Measurements from ENCODE around the gene ACE. TPM values are rescaled to one million over a fixed set of nuclear protein-coding genes. Genes with fewer than 3 reads are reported as not detected.
A peak's percentile ranks its signal among the peaks of the same experiment; 100 is the strongest.
"Not testable (repeated sequence)": the region's sequence is repeated elsewhere in the genome, so short reads cannot be mapped to it uniquely, and the experiment has no call there.

The ACE gene
- total and polyA plus RNA-seq, 4 donors: 6.3 to 15.4 (median 11.3) TPM

DNA sequence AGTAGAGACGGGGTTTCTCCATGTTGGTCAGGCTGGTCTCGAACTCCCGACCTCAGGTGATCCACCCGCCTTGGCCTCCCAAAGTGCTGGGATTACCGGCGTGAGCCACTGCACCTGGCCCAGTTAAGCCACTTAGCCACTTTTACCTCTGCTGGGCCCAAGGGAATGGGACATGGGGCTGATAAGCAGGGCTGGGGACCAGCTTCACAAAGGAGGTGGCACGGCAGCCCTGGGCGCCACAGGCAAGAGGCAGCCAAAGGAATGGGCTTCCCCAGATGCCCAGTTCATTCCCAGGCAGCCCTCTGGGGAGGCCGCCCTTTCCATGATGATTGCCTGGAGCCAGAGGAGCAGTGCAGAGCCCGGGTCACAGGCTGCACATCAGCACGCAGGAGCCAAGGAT lies 25.7 kb upstream of the ACE start:
- Histone ChIP-seq H3K9me3 (ENCODE audit: control insufficient read depth, insufficient read depth, low read length) (no peaks in the 10 kb centered on the region), H3K27me3 (ENCODE audit: control insufficient read depth, insufficient read depth, low read length) (no peaks in the 10 kb centered on the region)

DNA sequence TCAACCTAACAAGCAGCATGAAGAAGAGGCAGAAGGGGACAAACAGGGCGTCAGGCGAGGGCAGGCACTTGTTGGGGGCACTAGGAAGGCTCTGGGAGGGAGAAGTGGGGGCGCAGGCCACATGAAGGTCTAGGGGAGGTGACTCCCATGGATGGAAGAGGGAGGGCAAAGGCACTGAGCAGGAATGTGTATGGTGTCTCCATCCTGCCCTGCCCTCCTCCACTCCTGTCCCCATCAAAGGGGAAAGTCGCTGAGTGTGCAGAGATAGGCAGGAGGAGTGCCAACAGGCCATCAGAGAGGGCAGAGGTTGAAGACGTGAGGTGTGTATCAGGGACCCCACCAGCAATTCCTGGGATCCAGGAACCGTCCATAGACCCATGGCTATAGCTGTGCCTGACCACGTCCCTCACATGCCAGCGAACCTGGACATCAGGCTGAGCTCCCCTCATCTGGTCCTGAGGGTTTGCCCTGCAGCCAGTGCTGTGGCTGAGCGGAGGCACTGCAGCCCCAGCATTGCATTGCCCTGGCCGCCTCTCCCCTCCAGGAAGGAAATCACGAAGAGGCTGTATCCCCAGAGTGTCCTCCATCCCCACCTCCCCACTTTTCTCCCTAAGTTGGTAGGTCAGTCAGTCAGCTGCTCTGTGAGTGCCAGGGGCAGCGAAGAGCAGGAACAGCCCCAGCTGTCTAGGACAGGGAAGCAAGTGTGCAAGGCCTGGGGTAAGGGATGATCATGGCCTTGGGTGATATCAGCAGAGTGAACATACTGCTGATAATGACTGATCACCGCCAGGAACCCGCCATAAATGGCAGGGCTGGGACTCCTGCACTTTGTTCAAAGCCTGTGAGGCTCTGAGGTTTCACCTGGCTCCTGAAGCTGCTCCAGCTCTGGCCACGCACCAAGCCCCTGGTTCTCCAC lies 24.6 kb upstream of the ACE start:
- H3K27ac ChIP-seq (ENCODE audit: low read depth, low read length): no peak overlapping the region
- no peak overlapping the region for H3K4me3 ChIP-seq (ENCODE audit: low read depth, low read length)
- 85% methylated on average over 11 of the region's 15 CpGs for WGBS (ENCODE audit: insufficient coverage)
- H3K36me3 ChIP-seq (ENCODE audit: control insufficient read depth, insufficient read depth, low read length): no peaks in the 10 kb centered on the region
- H3K27me3 ChIP-seq (ENCODE audit: control insufficient read depth, insufficient read depth, low read length): no peaks in the 10 kb centered on the region
- H3K4me1 ChIP-seq (ENCODE audit: control insufficient read depth, insufficient read depth, low read length): peaks cover 13% of the 10 kb centered on the region
- DNase-seq (ENCODE audit: low read depth in 4 of 6, low spot score in 6 of 6): no peak
- no peaks in the 10 kb centered on the region for H3K9me3 ChIP-seq (ENCODE audit: control insufficient read depth, insufficient read depth, low read length)

More for the DNA sequence above, 25.7 kb upstream of the ACE start:
- Histone ChIP-seq H3K36me3 (ENCODE audit: control insufficient read depth, insufficient read depth, low read length) (no peaks in the 10 kb centered on the region), H3K4me1 (ENCODE audit: control insufficient read depth, insufficient read depth, low read length) (peaks cover 22% of the 10 kb centered on the region), H3K27ac (ENCODE audit: low read depth, low read length) (no peak overlapping the region), H3K4me3 (ENCODE audit: low read depth, low read length) (no peak overlapping the region)
- no peak for DNase-seq (ENCODE audit: low read depth in 4 of 6, low spot score in 6 of 6)
- 90% methylated on average over 9 of the region's 11 CpGs for WGBS (ENCODE audit: insufficient coverage)

GRCh38 chr17:63452962-63453551 lies 23.8 kb upstream of the ACE start:
- no peak for DNase-seq (ENCODE audit: low read depth in 4 of 6, low spot score in 6 of 6)
- H3K4me1 ChIP-seq (ENCODE audit: control insufficient read depth, insufficient read depth, low read length): peaks cover 6% of the 10 kb centered on the region
- no peaks in the 10 kb centered on the region for H3K9me3 ChIP-seq (ENCODE audit: control insufficient read depth, insufficient read depth, low read length)
- H3K27ac ChIP-seq (ENCODE audit: low read depth, low read length): no peak overlapping the region
- H3K27me3 ChIP-seq (ENCODE audit: control insufficient read depth, insufficient read depth, low read length): no peaks in the 10 kb centered on the region
- H3K4me3 ChIP-seq (ENCODE audit: low read depth, low read length): no peak overlapping the region
- 72% methylated on average over 7 of the region's 7 CpGs for WGBS (ENCODE audit: insufficient coverage)
- no peaks in the 10 kb centered on the region for H3K36me3 ChIP-seq (ENCODE audit: control insufficient read depth, insufficient read depth, low read length)

- H3K9me3 ChIP-seq (ENCODE audit: control insufficient read depth, insufficient read depth, low read length); H3K36me3 ChIP-seq (ENCODE audit: control insufficient read depth, insufficient read depth, low read length); H3K4me3 ChIP-seq (ENCODE audit: low read depth, low read length); DNase-seq (ENCODE audit: low read depth in 4 of 6, low spot score in 6 of 6); H3K4me1 ChIP-seq (ENCODE audit: control insufficient read depth, insufficient read depth, low read length); H3K27ac ChIP-seq (ENCODE audit: low read depth, low read length); H3K27me3 ChIP-seq (ENCODE audit: control insufficient read depth, insufficient read depth, low read length): not testable (repeated sequence)
- WGBS (ENCODE audit: insufficient coverage): 83% methylated on average over 5 of the region's 6 CpGs
These were observed 22.5 kb upstream of the ACE start for GRCh38 chr17:63454357-63454756.

DNA sequence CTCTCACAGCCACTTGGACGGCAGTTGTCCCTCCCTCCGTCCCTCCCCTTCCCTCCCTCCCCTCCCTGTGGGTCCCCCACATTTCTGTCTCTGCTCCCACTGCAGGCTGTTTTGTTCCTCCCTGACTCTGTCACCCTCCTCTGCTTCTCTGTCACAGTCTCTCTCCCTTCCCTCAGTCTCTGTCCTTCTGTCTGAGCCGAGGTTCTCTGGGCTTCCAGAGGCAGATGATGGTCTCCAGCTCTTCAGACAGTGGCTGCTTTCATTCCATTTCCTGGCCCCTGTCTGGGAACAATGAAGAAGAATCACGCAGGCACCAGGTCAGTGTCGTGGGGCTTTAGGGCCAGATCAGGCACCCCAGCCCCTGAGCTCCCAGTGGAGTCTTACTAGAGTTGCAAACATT lies 21.9 kb upstream of the ACE start:
- Histone ChIP-seq H3K4me3 (ENCODE audit: low read depth, low read length) (no peak overlapping the region), H3K27me3 (ENCODE audit: control insufficient read depth, insufficient read depth, low read length) (no peaks in the 10 kb centered on the region), H3K36me3 (ENCODE audit: control insufficient read depth, insufficient read depth, low read length) (no peaks in the 10 kb centered on the region), H3K4me1 (ENCODE audit: control insufficient read depth, insufficient read depth, low read length) (peaks cover 3% of the 10 kb centered on the region), H3K27ac (ENCODE audit: low read depth, low read length) (no peak overlapping the region), H3K9me3 (ENCODE audit: control insufficient read depth, insufficient read depth, low read length) (no peaks in the 10 kb centered on the region)
- WGBS (ENCODE audit: insufficient coverage): 39% methylated on average over 4 of the region's 5 CpGs
- DNase-seq (ENCODE audit: low read depth in 4 of 6, low spot score in 6 of 6): no peak

- DNase-seq (ENCODE audit: low read depth in 4 of 6, low spot score in 6 of 6): no peak
- Histone ChIP-seq H3K36me3 (ENCODE audit: control insufficient read depth, insufficient read depth, low read length) (no peaks in the 10 kb centered on the region), H3K27me3 (ENCODE audit: control insufficient read depth, insufficient read depth, low read length) (no peaks in the 10 kb centered on the region), H3K27ac (ENCODE audit: low read depth, low read length) (no peak overlapping the region), H3K4me3 (ENCODE audit: low read depth, low read length) (no peak overlapping the region), H3K4me1 (ENCODE audit: control insufficient read depth, insufficient read depth, low read length) (peaks cover 3% of the 10 kb centered on the region), H3K9me3 (ENCODE audit: control insufficient read depth, insufficient read depth, low read length) (no peaks in the 10 kb centered on the region)
- WGBS (ENCODE audit: insufficient coverage): 71% methylated on average over 2 of the region's 4 CpGs
These were observed 21.4 kb upstream of the ACE start for GRCh38 chr17:63455417-63455816.

GRCh38 chr17:63458478-63458877 lies 18.4 kb upstream of the ACE start:
- Histone ChIP-seq H3K27ac (ENCODE audit: low read depth, low read length) (no peak overlapping the region), H3K36me3 (ENCODE audit: control insufficient read depth, insufficient read depth, low read length) (no peaks in the 10 kb centered on the region), H3K9me3 (ENCODE audit: control insufficient read depth, insufficient read depth, low read length) (no peaks in the 10 kb centered on the region), H3K27me3 (ENCODE audit: control insufficient read depth, insufficient read depth, low read length) (no peaks in the 10 kb centered on the region), H3K4me1 (ENCODE audit: control insufficient read depth, insufficient read depth, low read length) (peaks cover 4% of the 10 kb centered on the region), H3K4me3 (ENCODE audit: low read depth, low read length) (no peak overlapping the region)
- 75% methylated on average over 1 of the region's 4 CpGs for WGBS (ENCODE audit: insufficient coverage)
- DNase-seq (ENCODE audit: low read depth in 4 of 6, low spot score in 6 of 6): no peak

- DNase-seq (ENCODE audit: low read depth in 4 of 6, low spot score in 6 of 6): no peak
- Histone ChIP-seq H3K27me3 (ENCODE audit: control insufficient read depth, insufficient read depth, low read length) (no peaks in the 10 kb centered on the region), H3K36me3 (ENCODE audit: control insufficient read depth, insufficient read depth, low read length) (no peaks in the 10 kb centered on the region), H3K4me3 (ENCODE audit: low read depth, low read length) (no peak overlapping the region), H3K9me3 (ENCODE audit: control insufficient read depth, insufficient read depth, low read length) (no peaks in the 10 kb centered on the region), H3K27ac (ENCODE audit: low read depth, low read length) (no peak overlapping the region), H3K4me1 (ENCODE audit: control insufficient read depth, insufficient read depth, low read length) (peaks cover 4% of the 10 kb centered on the region)
- whole genome bisulfite sequencing (ENCODE audit: insufficient coverage): 45% methylated on average over 5 of the region's 9 CpGs
These were observed 16.8 kb upstream of the ACE start for GRCh38 chr17:63460018-63460417.

DNA sequence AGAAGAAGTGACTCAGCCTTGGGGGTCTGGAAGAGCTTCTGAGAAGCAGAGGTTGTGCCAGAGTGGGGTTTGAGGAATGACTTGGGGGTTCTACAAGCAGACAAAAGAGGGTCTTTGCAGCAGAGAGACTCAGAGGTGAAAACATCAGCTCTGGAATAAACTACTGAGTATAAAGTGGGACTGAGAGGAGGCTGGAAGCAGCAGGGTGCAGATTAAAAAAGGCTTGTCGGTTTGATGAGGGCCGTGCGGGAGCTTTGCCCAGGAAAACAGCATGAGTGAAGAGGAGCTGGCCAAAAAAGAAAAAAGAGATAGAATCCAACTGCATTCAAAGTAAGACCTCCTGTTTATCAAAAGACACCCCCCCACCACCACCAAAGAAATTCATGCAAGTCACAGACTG lies 13.1 kb upstream of the ACE start:
- WGBS (ENCODE audit: insufficient coverage): no CpG with 5 or more reads among the region's 3 CpGs
- no peaks in the 10 kb centered on the region for H3K9me3 ChIP-seq (ENCODE audit: control insufficient read depth, insufficient read depth, low read length)
- DNase-seq (ENCODE audit: low read depth in 4 of 6, low spot score in 6 of 6): peak in 2 of 6 donors; percentile 57 to 85
- H3K4me3 ChIP-seq (ENCODE audit: low read depth, low read length): no peak overlapping the region
- H3K36me3 ChIP-seq (ENCODE audit: control insufficient read depth, insufficient read depth, low read length): no peaks in the 10 kb centered on the region
- peaks cover 4% of the 10 kb centered on the region for H3K4me1 ChIP-seq (ENCODE audit: control insufficient read depth, insufficient read depth, low read length)
- H3K27me3 ChIP-seq (ENCODE audit: control insufficient read depth, insufficient read depth, low read length): no peaks in the 10 kb centered on the region
- no peak overlapping the region for H3K27ac ChIP-seq (ENCODE audit: low read depth, low read length)
